Gastroesophageal sphincter (tissue), 4 donors: ENCODE data around the gene BIRC2. TPM values are rescaled to one million over a fixed set of nuclear protein-coding genes. Genes with fewer than 3 reads are reported as not detected.

Experiments used
- ATAC-seq: fragments of 150-250 bp; one replicate; pipeline ENCODE4 v1.9.1; 2016; ENCODE audit warnings: mild to moderate bottlenecking, moderate library complexity
- H3K27ac ChIP-seq, 4 donors: fragments of 200-600 bp; sonication (generic) in 3 of 4; 1 replicate in 3 of 4; 2 replicates in 1 of 4; pipeline ENCODE4 v1.5.1; 2016 to 2019
- H3K27me3 ChIP-seq: fragments of 200-600 bp; sonication (generic); one replicate; pipeline ENCODE4 v1.5.1; 2019
- H3K36me3 ChIP-seq, 2 donors: fragments of 200-600 bp; sonication (generic); one replicate each; pipeline ENCODE4 v1.5.1; 2019; ENCODE audit warnings: control low read depth in 1 of 2
- H3K4me1 ChIP-seq, 3 donors: fragments of 200-600 bp; sonication (generic); 1 replicate in 2 of 3; 2 replicates in 1 of 3; pipeline ENCODE4 v1.5.1; 2016 to 2019; ENCODE audit warnings: control low read depth in 2 of 3
- H3K4me3 ChIP-seq, 2 donors: fragments of 200-600 bp; sonication (generic); one replicate each; pipeline ENCODE4 v1.5.1; 2019; ENCODE audit warnings: mild to moderate bottlenecking in 1 of 2, moderate library complexity in 1 of 2
- H3K9me3 ChIP-seq, 3 donors: fragments of 200-600 bp; sonication (generic); one replicate each; pipeline ENCODE4 v1.5.1; 2017 to 2019; ENCODE audit warnings: control low read depth in 2 of 3
- CTCF ChIP-seq, 4 experiments: fragments of 200-600 bp in 2 of 4; fragments of 450-650 bp in 2 of 4; sonication (generic) in 1 of 4; IDR thresholded peaks; one replicate each; pipeline ENCODE4 v1.5.1; 2017 to 2019; ENCODE audit warnings: antibody characterized with exemption in 4 of 4, mild to moderate bottlenecking in 2 of 4, moderate library complexity in 2 of 4
- EP300 ChIP-seq: sonication (generic); formaldehyde crosslinking; IDR thresholded peaks from one replicate; pipeline ENCODE4 v1.6.1; 2017; ENCODE audit warnings: antibody characterized with exemption, mild to moderate bottlenecking
- POLR2A ChIP-seq, 2 donors: fragments of 450-650 bp; IDR thresholded peaks; one replicate each; pipeline ENCODE4 v1.6.1; 2017; ENCODE audit warnings: antibody characterized with exemption in 2 of 2, mild to moderate bottlenecking in 2 of 2, moderate library complexity in 1 of 2
- POLR2AphosphoS5 ChIP-seq: sonication (generic); formaldehyde crosslinking; IDR thresholded peaks from one replicate; pipeline ENCODE4 v1.6.1; 2017; ENCODE audit warnings: antibody characterized with exemption
- WGBS, 2 donors: methylation state at CpG; one replicate each; pipeline ENCODE4 v1.1.5; 2018; ENCODE audit warnings: low coverage in 1 of 2; 5-methylcytosine and 5-hydroxymethylcytosine counted together
- total RNA-seq, 4 donors: library from RNA; depleted of rRNA; stranded (reverse); fragments of >200 nt; gene quantifications; one replicate each; pipeline ENCODE4 v1.1.0, GENCODE V29; 2016

The BIRC2 gene
- total RNA-seq, 4 donors from 2014 or later = 22.4 to 58.2 (median 34.0) TPM

DNA sequence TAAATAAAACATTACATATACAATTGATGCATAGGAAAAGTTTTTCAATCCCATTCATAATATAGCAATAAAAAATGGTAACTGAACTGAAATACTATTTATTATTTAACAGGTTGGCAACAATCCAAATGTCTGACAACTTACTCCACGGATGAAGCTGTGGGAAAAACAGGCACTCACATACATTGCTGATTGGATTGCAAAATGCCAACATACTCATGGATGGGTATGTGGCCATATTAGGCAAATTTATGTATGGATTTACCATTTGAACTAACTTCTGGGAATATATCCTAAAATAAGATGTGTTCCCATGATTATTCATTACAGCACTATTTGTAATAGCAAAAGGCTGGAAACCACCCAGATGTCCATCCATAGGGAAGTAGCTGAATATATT lies 3.2 kb upstream of the BIRC2 start:
- peaks cover 0 to 2% of the 10 kb centered on the region in 2 donors for H3K36me3 ChIP-seq
- peaks cover 6 to 18% (median 9%) of the 10 kb centered on the region in 3 donors for H3K4me1 ChIP-seq
- no peak for ATAC-seq
- WGBS, 2 donors = 18 to 33% methylated on average over 1 of the region's 1 CpG
- no peak overlapping the region for H3K27ac ChIP-seq
- H3K9me3 ChIP-seq = no peaks in the 10 kb centered on the region
- no peak overlapping the region for H3K4me3 ChIP-seq
- TF ChIP-seq POLR2A (IDR thresholded peaks at IDR 0.05) (no peak), POLR2AphosphoS5 (no peak), EP300 (no peak), CTCF (IDR thresholded peaks at IDR 0.05) (no peak)
- no peaks in the 10 kb centered on the region for H3K27me3 ChIP-seq

DNA sequence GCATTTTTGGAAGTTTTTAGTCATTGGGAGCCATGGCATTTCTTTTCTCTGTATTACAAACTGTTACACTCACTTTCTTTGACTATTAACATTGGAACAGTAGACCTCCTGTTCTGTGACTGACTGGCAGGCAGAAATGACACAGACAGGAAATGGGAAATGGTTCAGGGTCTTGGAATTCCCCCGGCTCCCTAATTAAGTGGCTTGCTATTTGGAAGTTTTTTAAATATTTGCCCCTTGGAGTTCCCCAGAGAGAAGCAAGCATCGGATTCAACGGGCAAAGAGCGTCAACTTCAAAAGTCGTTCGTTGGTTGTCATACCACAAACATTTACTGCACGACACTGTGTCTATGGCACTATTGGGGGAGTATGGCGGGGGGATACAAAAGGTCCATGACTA lies 1.1 kb upstream of the BIRC2 start:
- no peaks in the 10 kb centered on the region for H3K27me3 ChIP-seq
- peak overlapping the region; percentile 97 to 100 (median 98) for H3K27ac ChIP-seq
- ATAC-seq = no peak
- 9 to 30% methylated on average over 8 of the region's 8 CpGs for WGBS, 2 donors
- no peak for TF ChIP-seq POLR2AphosphoS5
- no peak for TF ChIP-seq CTCF (IDR thresholded peaks at IDR 0.05)
- TF ChIP-seq EP300 = no peak
- H3K9me3 ChIP-seq = no peaks in the 10 kb centered on the region
- H3K36me3 ChIP-seq = peaks cover 0 to 11% of the 10 kb centered on the region in 2 donors
- peaks cover 6 to 39% (median 16%) of the 10 kb centered on the region in 3 donors for H3K4me1 ChIP-seq
- peak overlapping the region; percentile 76 to 79 for H3K4me3 ChIP-seq

DNA sequence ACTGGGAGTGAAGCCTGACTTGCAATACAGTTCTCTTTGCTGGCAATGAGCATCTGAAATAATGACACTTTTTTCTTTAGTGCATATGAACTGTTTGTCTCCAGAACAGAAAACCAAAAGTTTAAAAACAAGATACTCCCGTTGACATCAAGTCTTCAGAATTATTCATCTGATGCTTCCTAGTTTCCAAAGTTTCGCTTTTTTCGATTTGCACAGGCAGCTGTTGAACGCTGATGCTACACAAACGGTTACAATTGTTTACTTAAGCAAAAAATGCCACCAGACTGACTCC lies 612 bp upstream of the BIRC2 start:
- no peaks in the 10 kb centered on the region for H3K9me3 ChIP-seq
- peaks cover 6 to 43% (median 19%) of the 10 kb centered on the region in 3 donors for H3K4me1 ChIP-seq
- peak overlapping the region; percentile 97 to 100 (median 98) for H3K27ac ChIP-seq
- H3K36me3 ChIP-seq = peaks cover 0 to 11% of the 10 kb centered on the region in 2 donors
- 0% methylated on average over 3 to 5 of the region's 5 CpGs for WGBS, 2 donors
- ATAC-seq = no peak
- H3K27me3 ChIP-seq = no peaks in the 10 kb centered on the region
- H3K4me3 ChIP-seq = peak overlapping the region; percentile 76 to 79
- TF ChIP-seq EP300 (no peak), POLR2A (IDR thresholded peaks at IDR 0.05) (no peak), POLR2AphosphoS5 (no peak), CTCF (IDR thresholded peaks at IDR 0.05) (no peak)

DNA sequence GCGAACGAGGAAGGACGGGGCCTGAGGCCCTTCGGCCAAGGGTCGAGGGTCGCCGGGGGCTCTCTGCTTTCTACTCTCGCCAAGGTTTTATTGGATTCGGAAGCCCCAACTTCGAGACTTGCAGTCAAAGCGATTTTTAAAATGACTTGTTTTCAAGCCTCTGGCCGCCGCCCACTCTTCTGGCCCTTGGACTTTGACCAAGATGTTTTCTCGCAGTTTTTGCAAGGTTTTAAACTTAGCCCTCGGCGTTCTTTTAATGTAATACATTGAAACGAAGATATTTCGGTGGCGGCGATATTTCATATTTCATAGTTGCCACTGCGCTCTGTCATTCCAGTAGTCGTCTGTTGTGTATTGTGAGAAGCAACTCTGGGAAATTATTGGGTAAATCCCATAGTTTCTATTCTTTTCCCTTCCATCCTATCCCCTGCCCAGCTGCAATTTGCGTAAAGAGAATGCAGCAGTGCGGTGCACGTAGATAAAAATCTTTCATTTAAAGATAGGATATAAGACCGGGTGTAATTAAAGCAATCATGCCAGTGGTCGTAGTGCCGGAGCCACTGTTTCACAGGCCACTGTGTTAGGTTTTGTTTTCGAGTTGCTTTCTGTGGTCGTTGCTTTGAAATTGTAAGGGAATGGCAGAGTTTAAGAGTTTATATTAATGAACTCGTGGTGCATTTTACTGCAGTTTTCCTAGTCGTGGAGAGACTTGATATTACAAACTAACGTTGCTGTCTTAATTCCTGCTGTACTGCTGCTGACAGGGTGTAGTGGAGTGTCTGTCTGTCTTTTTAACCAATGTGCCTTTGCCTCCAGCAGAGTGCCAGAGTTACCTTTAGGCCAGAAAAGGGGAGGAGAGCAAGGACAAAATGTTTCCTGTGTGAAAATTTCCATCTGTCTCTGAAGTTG lies 702 bp downstream of the BIRC2 start:
- WGBS, 2 donors = 0 to 1% methylated on average over 25 to 26 of the region's 33 CpGs

More for the DNA sequence above, 702 bp downstream of the BIRC2 start:
- Histone ChIP-seq H3K27me3 (no peaks in the 10 kb centered on the region), H3K36me3 (peaks cover 0 to 21% of the 10 kb centered on the region in 2 donors), H3K27ac (peak overlapping the region; percentile 97 to 100 (median 98)), H3K4me3 (peak overlapping the region; percentile 76 to 79), H3K9me3 (no peaks in the 10 kb centered on the region), H3K4me1 (peaks cover 6 to 43% (median 19%) of the 10 kb centered on the region in 3 donors)
- peak; percentile 14 for ATAC-seq
- no peak for TF ChIP-seq POLR2A (IDR thresholded peaks at IDR 0.05)
- TF ChIP-seq CTCF (IDR thresholded peaks at IDR 0.05) = peak in 1 of 4 experiments; percentile 18
